ENCODE results near the gene SIGLEC14.

DNA sequence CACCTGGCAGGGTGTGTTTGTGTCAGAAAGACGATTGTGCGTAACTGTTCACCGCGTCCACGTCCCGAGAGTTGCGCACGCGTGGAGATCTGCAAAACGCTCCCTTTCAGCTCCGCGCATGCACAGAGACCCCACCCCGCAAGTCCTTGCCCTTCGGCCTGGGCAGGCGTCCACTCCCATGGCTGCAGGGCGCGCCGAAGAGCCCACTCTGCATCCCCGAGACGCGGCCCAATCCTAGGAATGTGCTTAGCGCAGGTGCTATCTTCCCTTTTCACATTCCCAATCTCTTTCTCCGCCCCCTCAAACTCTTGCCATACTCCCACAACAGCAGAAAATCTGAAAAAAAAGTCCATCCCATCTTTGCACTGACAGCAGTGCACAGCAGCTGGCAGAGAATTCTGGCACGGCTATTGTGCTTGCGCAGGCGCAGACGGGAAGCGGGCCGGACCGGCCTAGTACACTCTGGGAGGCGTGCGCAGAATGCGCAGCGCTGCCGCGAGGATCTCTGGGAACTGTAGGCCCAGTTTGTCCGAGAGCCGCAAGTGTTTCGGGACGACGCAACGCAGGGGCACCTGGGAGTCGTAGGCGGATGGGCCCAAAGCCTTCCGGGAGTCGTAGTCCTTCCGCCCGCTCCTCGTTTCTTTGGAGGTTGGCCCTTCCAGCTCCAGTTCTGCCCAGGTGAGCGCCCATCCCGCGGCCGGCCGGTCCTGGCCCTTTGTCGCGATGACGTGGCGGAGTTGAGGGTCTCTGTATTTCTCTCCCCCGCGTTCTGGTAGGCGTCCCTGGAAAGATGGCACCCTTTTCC is 52.5 kb downstream of the SIGLEC14 start:
- TF ChIP-seq, protein P1, sequence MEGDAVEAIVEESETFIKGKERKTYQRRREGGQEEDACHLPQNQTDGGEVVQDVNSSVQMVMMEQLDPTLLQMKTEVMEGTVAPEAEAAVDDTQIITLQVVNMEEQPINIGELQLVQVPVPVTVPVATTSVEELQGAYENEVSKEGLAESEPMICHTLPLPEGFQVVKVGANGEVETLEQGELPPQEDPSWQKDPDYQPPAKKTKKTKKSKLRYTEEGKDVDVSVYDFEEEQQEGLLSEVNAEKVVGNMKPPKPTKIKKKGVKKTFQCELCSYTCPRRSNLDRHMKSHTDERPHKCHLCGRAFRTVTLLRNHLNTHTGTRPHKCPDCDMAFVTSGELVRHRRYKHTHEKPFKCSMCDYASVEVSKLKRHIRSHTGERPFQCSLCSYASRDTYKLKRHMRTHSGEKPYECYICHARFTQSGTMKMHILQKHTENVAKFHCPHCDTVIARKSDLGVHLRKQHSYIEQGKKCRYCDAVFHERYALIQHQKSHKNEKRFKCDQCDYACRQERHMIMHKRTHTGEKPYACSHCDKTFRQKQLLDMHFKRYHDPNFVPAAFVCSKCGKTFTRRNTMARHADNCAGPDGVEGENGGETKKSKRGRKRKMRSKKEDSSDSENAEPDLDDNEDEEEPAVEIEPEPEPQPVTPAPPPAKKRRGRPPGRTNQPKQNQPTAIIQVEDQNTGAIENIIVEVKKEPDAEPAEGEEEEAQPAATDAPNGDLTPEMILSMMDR (IDR thresholded peaks at IDR 0.05) = no peak
- TF ChIP-seq POLR2A (IDR thresholded peaks at IDR 0.05) = peak in 1 of 2 donors; percentile 50
